CD14-positive monocyte (primary cell): ENCODE results near the gene HYLS1. TPM values are rescaled to one million over a fixed set of nuclear protein-coding genes. Genes with fewer than 3 reads are reported as not detected.
"Not testable (repeated sequence)": the region's sequence is repeated elsewhere in the genome, so short reads cannot be mapped to it uniquely, and the experiment has no call there.

Source experiments
- DNase-seq, 3 donors: peaks; one replicate each; pipeline ENCODE4 v3.0.0-alpha.2; 2011 to 2022
- H2AFZ ChIP-seq: 2 replicates; pipeline ENCODE4 v1.6.0; 2012; ENCODE audit warnings: mild to moderate bottlenecking, low read depth, low read length, inconsistent platforms; ENCODE audit not compliant: insufficient read depth, poor library complexity, severe bottlenecking
- H3K27ac ChIP-seq, 2 donors: 1 replicate in 1 of 2; 2 replicates in 1 of 2; pipeline ENCODE4 v1.5.1; 2012 to 2013; ENCODE audit warnings: low read length in 2 of 2, control low read depth in 1 of 2, inconsistent platforms in 1 of 2, low read depth in 1 of 2, mild to moderate bottlenecking in 1 of 2
- H3K27me3 ChIP-seq, 2 donors: one replicate each; pipeline versions ENCODE4 v1.6.0 to v1.6.1; 2011 to 2013; ENCODE audit warnings: low read length in 2 of 2; ENCODE audit not compliant: control insufficient read depth in 2 of 2, insufficient read depth in 2 of 2
- H3K36me3 ChIP-seq, 2 donors: replicated peaks in 1 of 2; 1 replicate in 1 of 2; 2 replicates in 1 of 2; pipeline versions ENCODE4 v1.5.1 to v1.6.1; 2012 to 2013; ENCODE audit warnings: low read length in 2 of 2, control low read depth in 1 of 2, inconsistent platforms in 1 of 2, mild to moderate bottlenecking in 1 of 2; ENCODE audit not compliant: insufficient read depth in 2 of 2, control insufficient read depth in 1 of 2
- H3K4me1 ChIP-seq, 2 donors: 1 replicate in 1 of 2; 2 replicates in 1 of 2; pipeline versions ENCODE4 v1.5.1 to v1.6.1; 2012 to 2013; ENCODE audit warnings: low read length in 2 of 2, control low read depth in 1 of 2, inconsistent platforms in 1 of 2, mild to moderate bottlenecking in 1 of 2, moderate library complexity in 1 of 2; ENCODE audit not compliant: insufficient read depth in 2 of 2, control insufficient read depth in 1 of 2
- H3K4me2 ChIP-seq: replicated peaks from 2 replicates; pipeline ENCODE3; 2012; ENCODE audit warnings: low read length, moderate library complexity, mild to moderate bottlenecking; ENCODE audit not compliant: poor library complexity, severe bottlenecking; ENCODE audit errors: extremely low read depth
- H3K4me3 ChIP-seq, 3 experiments: fragments of 200-600 bp in 1 of 3; sonication (generic) in 1 of 3; replicated peaks in 1 of 3; 1 replicate in 2 of 3; 2 replicates in 1 of 3; pipeline ENCODE4 v1.5.1; 2011 to 2013; ENCODE audit warnings: low read length in 3 of 3, mild to moderate bottlenecking in 3 of 3, control low read depth in 2 of 3, low read depth in 2 of 3, inconsistent platforms in 1 of 3, moderate library complexity in 1 of 3
- H3K79me2 ChIP-seq: 2 replicates; pipeline ENCODE4 v1.6.0; 2012; ENCODE audit warnings: mild to moderate bottlenecking, control low read depth, inconsistent platforms, low read length, moderate library complexity; ENCODE audit not compliant: insufficient read depth
- H3K9ac ChIP-seq: 2 replicates; pipeline ENCODE4 v1.6.0; 2017; ENCODE audit warnings: low read length, mild to moderate bottlenecking; ENCODE audit not compliant: insufficient read depth, poor library complexity, severe bottlenecking
- H3K9me3 ChIP-seq, 2 donors: replicated peaks in 1 of 2; 1 replicate in 1 of 2; 2 replicates in 1 of 2; pipeline versions ENCODE4 v1.5.1 to v1.6.1; 2012 to 2013; ENCODE audit warnings: low read length in 2 of 2, control low read depth in 1 of 2; ENCODE audit not compliant: control insufficient read depth in 1 of 2, insufficient read depth in 1 of 2
- H4K20me1 ChIP-seq: 2 replicates; pipeline ENCODE4 v1.6.0; 2012; ENCODE audit warnings: mild to moderate bottlenecking, low read length, control low read depth, moderate library complexity; ENCODE audit not compliant: insufficient read depth
- H3K27ac Mint-ChIP-seq, 7 donors: one replicate each; pipeline ENCODE4 v1.8.0; 2020; ENCODE audit warnings: mild to moderate bottlenecking in 7 of 7, mixed read lengths in 7 of 7, moderate library complexity in 6 of 7, inconsistent platforms in 2 of 7
- H3K27me3 Mint-ChIP-seq, 3 donors: one replicate each; pipeline ENCODE4 v1.8.0; 2021 to 2022; ENCODE audit warnings: low read depth in 3 of 3, mild to moderate bottlenecking in 3 of 3, mixed read lengths in 3 of 3, moderate library complexity in 3 of 3, inconsistent platforms in 1 of 3
- H3K36me3 Mint-ChIP-seq, 2 donors: one replicate each; pipeline ENCODE4 v1.8.0; 2020; ENCODE audit warnings: mixed read lengths in 2 of 2, inconsistent platforms in 1 of 2, mild to moderate bottlenecking in 1 of 2
- H3K4me1 Mint-ChIP-seq: one replicate; pipeline ENCODE4 v1.8.0; 2020; ENCODE audit warnings: mild to moderate bottlenecking, mixed read lengths
- H3K4me3 Mint-ChIP-seq, 2 donors: one replicate each; pipeline ENCODE4 v1.8.0; 2020; ENCODE audit warnings: mild to moderate bottlenecking in 2 of 2, mixed read lengths in 2 of 2, moderate library complexity in 1 of 2
- H3K9me3 Mint-ChIP-seq, 7 donors: one replicate each; pipeline ENCODE4 v1.8.0; 2020 to 2022; ENCODE audit warnings: mixed read lengths in 7 of 7, mild to moderate bottlenecking in 6 of 7, moderate library complexity in 6 of 7, inconsistent platforms in 2 of 7
- WGBS: methylation state at CpG from one replicate; pipeline ENCODE4 v1.1.5; 2013; ENCODE audit warnings: missing lambda C conversion rate; ENCODE audit not compliant: insufficient coverage; 5-methylcytosine and 5-hydroxymethylcytosine counted together
- intact Hi-C, 2 donors: fragments of 100-400 bp; cut with micrococcal nuclease; formaldehyde crosslinking; loops; one replicate each; pipeline versions ENCODE4 v1.15.0 to v1.15.1; 2023
- polyA plus RNA-seq, 3 donors: library from polyadenylated mRNA; depleted of rRNA in 1 of 3; unstranded in 2 of 3; stranded (reverse) in 1 of 3; fragments of 300-500 nt in 2 of 3; fragments of >200 nt in 1 of 3; fragmentation: Illumina TruSeq in 2 of 3; gene quantifications; 1 replicate in 2 of 3; 2 replicates in 1 of 3; pipeline ENCODE4 v1.2.3, GENCODE V29; 2012 to 2021
- TF ChIP-seq, protein P1 (sequence below): fragments of 200-600 bp; IDR thresholded peaks from one replicate; pipeline ENCODE4 v1.8.0; 2022; ENCODE audit warnings: antibody characterized with exemption, mild to moderate bottlenecking

Gene HYLS1
- polyA plus RNA-seq, 3 donors, result 0.61 to 2.6 (median 2.0) TPM

DNA sequence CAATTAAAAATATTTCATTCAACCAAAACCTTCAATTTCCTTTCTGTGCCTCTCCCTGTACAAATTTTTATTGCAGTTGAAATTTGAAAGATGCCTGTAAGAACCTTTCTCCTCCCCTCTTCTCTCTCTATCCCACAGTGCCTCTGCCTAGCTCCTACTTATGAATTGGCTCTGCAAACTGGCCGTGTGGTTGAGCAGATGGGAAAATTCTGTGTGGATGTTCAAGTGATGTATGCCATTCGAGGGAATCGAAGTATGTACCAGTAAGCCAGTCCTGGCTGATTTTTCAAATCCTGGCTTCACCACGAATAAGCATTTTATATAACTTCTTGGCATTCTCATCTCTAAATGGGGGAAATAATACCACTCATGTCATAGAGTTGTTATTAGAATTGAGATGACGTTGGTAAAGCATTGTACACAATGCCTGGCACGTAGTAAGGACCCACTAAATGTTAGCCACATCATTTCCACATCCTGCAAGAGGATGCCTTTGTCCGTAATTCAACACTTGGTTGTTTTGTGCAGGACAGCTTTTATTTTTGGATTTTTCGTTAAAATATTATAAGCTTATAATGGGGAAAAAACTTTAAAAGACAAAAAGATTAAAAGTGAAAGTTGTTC, 22.9 kb downstream of the HYLS1 start:
- intact Hi-C loops, result no loop called here
- Mint-ChIP-seq H3K27me3 (peaks cover 21 to 37% (median 21%) of the 10 kb centered on the region in 3 donors), H3K36me3 (no peaks in the 10 kb centered on the region), H3K4me3 (no peak overlapping the region), H3K27ac (no peak overlapping the region), H3K9me3 (peaks cover 0 to 3% (median 0%) of the 10 kb centered on the region in 7 donors), H3K4me1 (no peaks in the 10 kb centered on the region)
- no CpG with 5 or more reads among the region's 8 CpGs for WGBS
- Histone ChIP-seq H3K79me2 (no peaks in the 10 kb centered on the region), H4K20me1 (no peaks in the 10 kb centered on the region), H2AFZ (no peak overlapping the region), H3K4me2 (no peak overlapping the region), H3K4me3 (no peak overlapping the region), H3K4me1 (no peaks in the 10 kb centered on the region), H3K9ac (no peak overlapping the region), H3K9me3 (no peaks in the 10 kb centered on the region), H3K27ac (no peak overlapping the region), H3K36me3 (no peaks in the 10 kb centered on the region), H3K27me3 (peaks cover 13 to 18% of the 10 kb centered on the region in 2 donors)
- TF ChIP-seq, protein P1, sequence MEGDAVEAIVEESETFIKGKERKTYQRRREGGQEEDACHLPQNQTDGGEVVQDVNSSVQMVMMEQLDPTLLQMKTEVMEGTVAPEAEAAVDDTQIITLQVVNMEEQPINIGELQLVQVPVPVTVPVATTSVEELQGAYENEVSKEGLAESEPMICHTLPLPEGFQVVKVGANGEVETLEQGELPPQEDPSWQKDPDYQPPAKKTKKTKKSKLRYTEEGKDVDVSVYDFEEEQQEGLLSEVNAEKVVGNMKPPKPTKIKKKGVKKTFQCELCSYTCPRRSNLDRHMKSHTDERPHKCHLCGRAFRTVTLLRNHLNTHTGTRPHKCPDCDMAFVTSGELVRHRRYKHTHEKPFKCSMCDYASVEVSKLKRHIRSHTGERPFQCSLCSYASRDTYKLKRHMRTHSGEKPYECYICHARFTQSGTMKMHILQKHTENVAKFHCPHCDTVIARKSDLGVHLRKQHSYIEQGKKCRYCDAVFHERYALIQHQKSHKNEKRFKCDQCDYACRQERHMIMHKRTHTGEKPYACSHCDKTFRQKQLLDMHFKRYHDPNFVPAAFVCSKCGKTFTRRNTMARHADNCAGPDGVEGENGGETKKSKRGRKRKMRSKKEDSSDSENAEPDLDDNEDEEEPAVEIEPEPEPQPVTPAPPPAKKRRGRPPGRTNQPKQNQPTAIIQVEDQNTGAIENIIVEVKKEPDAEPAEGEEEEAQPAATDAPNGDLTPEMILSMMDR, result no peak
- no peak for DNase-seq

DNA sequence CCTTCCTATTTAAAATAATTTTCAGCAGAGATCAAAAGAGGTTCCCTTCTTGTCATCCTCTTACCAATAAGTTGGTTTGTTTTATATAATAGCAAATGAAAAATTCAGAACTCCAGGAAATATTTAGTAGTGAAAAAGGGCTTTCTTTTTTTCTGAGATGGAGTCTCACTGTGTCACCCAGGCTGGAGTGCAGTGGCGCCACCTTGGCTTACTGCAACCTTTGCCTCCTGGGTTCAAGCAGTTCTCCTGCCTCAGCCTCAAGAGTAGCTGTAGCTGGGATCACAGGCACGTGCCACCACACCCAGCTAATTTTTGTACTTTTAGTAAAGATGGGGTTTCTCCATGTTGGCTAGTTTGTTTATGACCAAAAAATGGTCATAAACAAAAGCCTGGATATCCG, 27.1 kb downstream of the HYLS1 start:
- WGBS, result 96% methylated on average over 2 of the region's 3 CpGs
- DNase-seq, H3K36me3 Mint-ChIP-seq, H3K9ac ChIP-seq, H4K20me1 ChIP-seq, intact Hi-C loops, H3K27me3 ChIP-seq, H2AFZ ChIP-seq, H3K9me3 Mint-ChIP-seq, H3K9me3 ChIP-seq, H3K4me2 ChIP-seq, H3K27ac ChIP-seq, H3K4me3 Mint-ChIP-seq, H3K27ac Mint-ChIP-seq, H3K79me2 ChIP-seq, H3K36me3 ChIP-seq, H3K4me1 Mint-ChIP-seq, H3K4me1 ChIP-seq, H3K4me3 ChIP-seq: not testable (repeated sequence)
- H3K27me3 Mint-ChIP-seq, result peaks cover 4 to 21% (median 10%) of the 10 kb centered on the region in 3 donors
